EL (cell line): ENCODE measurements around the gene ADRM1.
A peak's percentile ranks its signal among the peaks of the same experiment; 100 is the strongest.

Experiments used
- DNase-seq: peaks from one replicate; pipeline ENCODE4 v3.0.0-alpha.2; 2016

Gene ADRM1

GRCh38 chr20:62302341-62303061 lies at the start of gene ADRM1:
Gene ADRM1 (plus strand): TSS chr20:62302997. CDS start chr20:62303569, 572 bp downstream.
- peak; percentile 96 for DNase-seq

GRCh38 chr20:62253398-62253797 lies 49.4 kb upstream of the ADRM1 start:
- no peak for DNase-seq

- DNase-seq = no peak
Observed at GRCh38 chr20:62254021-62254724, 48.6 kb upstream of the ADRM1 start.

GRCh38 chr20:62255976-62256375 lies 46.8 kb upstream of the ADRM1 start:
- DNase-seq = no peak

GRCh38 chr20:62258499-62259293 lies 44.1 kb upstream of the ADRM1 start:
- DNase-seq = peak; percentile 73

- DNase-seq = no peak
Observed at GRCh38 chr20:62259294-62259565, 43.6 kb upstream of the ADRM1 start.

- DNase-seq = no peak
Observed at GRCh38 chr20:62262064-62262463, 40.7 kb upstream of the ADRM1 start.

- DNase-seq = no peak
Observed at GRCh38 chr20:62263396-62263795, 39.4 kb upstream of the ADRM1 start.

- no peak for DNase-seq
Observed at GRCh38 chr20:62265365-62265764, 37.4 kb upstream of the ADRM1 start.

GRCh38 chr20:62266340-62266739 lies 36.5 kb upstream of the ADRM1 start:
- no peak for DNase-seq

- no peak for DNase-seq
Observed at GRCh38 chr20:62266851-62267250, 35.9 kb upstream of the ADRM1 start.

GRCh38 chr20:62267543-62267942 lies 35.3 kb upstream of the ADRM1 start:
- DNase-seq = no peak

GRCh38 chr20:62268228-62268900 lies 34.4 kb upstream of the ADRM1 start:
- DNase-seq = no peak

GRCh38 chr20:62269378-62269777 lies 33.4 kb upstream of the ADRM1 start:
- DNase-seq = no peak

- DNase-seq = no peak
Observed at GRCh38 chr20:62269871-62270270, 32.9 kb upstream of the ADRM1 start.

GRCh38 chr20:62272200-62272599 lies 30.6 kb upstream of the ADRM1 start:
- DNase-seq = no peak

GRCh38 chr20:62273416-62273815 lies 29.4 kb upstream of the ADRM1 start:
- no peak for DNase-seq

GRCh38 chr20:62274332-62274950 lies 28.4 kb upstream of the ADRM1 start:
- DNase-seq = no peak

- DNase-seq = no peak
Observed at GRCh38 chr20:62275219-62275618, 27.6 kb upstream of the ADRM1 start.

- no peak for DNase-seq
Observed at GRCh38 chr20:62276439-62276838, 26.4 kb upstream of the ADRM1 start.

- no peak for DNase-seq
Observed at GRCh38 chr20:62277253-62277652, 25.5 kb upstream of the ADRM1 start.

GRCh38 chr20:62280303-62280702 lies 22.5 kb upstream of the ADRM1 start:
- DNase-seq = no peak
